GM23338 (cell line): Measurements from ENCODE around the gene ROR1. TPM values are rescaled to one million over a fixed set of nuclear protein-coding genes. Genes with fewer than 3 reads are reported as not detected.

Experiments used
- ATAC-seq: fragments of 200-7000 bp; cut with Tn5 transposase; 3 replicates; pipeline ENCODE4 v1.9.1; 2020
- DNase-seq: peaks from one replicate; pipeline ENCODE4 v3.0.0-alpha.2; 2015; ENCODE audit warnings: low spot score
- H2AFZ ChIP-seq: fragments of 200-600 bp; sonication (generic); 2 replicates; pipeline ENCODE4 v1.8.0; 2016; ENCODE audit warnings: antibody characterized with exemption, mild to moderate bottlenecking, moderate library complexity
- H3F3A ChIP-seq: fragments of 200-600 bp; sonication (generic); replicated peaks from 2 replicates; pipeline ENCODE4 v1.8.0; 2017; ENCODE audit warnings: antibody characterized with exemption, mixed run types, low read depth
- H3K27ac ChIP-seq: fragments of 200-600 bp; sonication (generic); 2 replicates; pipeline ENCODE4 v1.6.1; 2016; ENCODE audit warnings: low read depth
- H3K27me3 ChIP-seq: fragments of 200-600 bp; sonication (generic); 2 replicates; pipeline ENCODE4 v1.8.0; 2016; ENCODE audit warnings: mild to moderate bottlenecking, mixed run types, moderate library complexity; ENCODE audit not compliant: insufficient read depth
- H3K36me3 ChIP-seq: fragments of 200-600 bp; sonication (generic); 2 replicates; pipeline ENCODE4 v1.8.0; 2016; ENCODE audit warnings: mild to moderate bottlenecking; ENCODE audit not compliant: insufficient read depth
- H3K4me1 ChIP-seq: fragments of 200-600 bp; sonication (generic); 2 replicates; pipeline ENCODE4 v1.8.0; 2016; ENCODE audit warnings: mild to moderate bottlenecking, moderate library complexity; ENCODE audit not compliant: insufficient read depth
- H3K4me2 ChIP-seq: fragments of 200-600 bp; sonication (generic); 2 replicates; pipeline ENCODE4 v1.7.1; 2017; ENCODE audit warnings: mixed run types
- H3K4me3 ChIP-seq: fragments of 200-600 bp; sonication (generic); 2 replicates; pipeline ENCODE4 v1.6.1; 2016; ENCODE audit warnings: mixed run types
- H3K79me2 ChIP-seq: fragments of 200-600 bp; sonication (generic); replicated peaks from 2 replicates; pipeline ENCODE4 v1.8.0; 2017; ENCODE audit warnings: mild to moderate bottlenecking; ENCODE audit not compliant: insufficient read depth
- H3K9me2 ChIP-seq: fragments of 200-600 bp; sonication (generic); 2 replicates; pipeline ENCODE4 v1.8.0; 2017; ENCODE audit not compliant: insufficient read depth
- H4K20me1 ChIP-seq: fragments of 200-600 bp; sonication (generic); replicated peaks from 2 replicates; pipeline ENCODE4 v1.8.0; 2017; ENCODE audit warnings: mild to moderate bottlenecking; ENCODE audit not compliant: insufficient read depth
- H3K27ac Mint-ChIP-seq: 2 replicates; pipeline ENCODE4 v1.8.0; 2020; ENCODE audit warnings: inconsistent platforms, mild to moderate bottlenecking, moderate library complexity, mixed read lengths
- H3K27me3 Mint-ChIP-seq: 3 replicates; pipeline ENCODE4 v1.8.0; 2022; ENCODE audit warnings: low read depth, mild to moderate bottlenecking, moderate library complexity, mixed read lengths, inconsistent platforms; ENCODE audit not compliant: insufficient read depth, poor library complexity
- H3K36me3 Mint-ChIP-seq: 3 replicates; pipeline ENCODE4 v1.8.0; 2021; ENCODE audit warnings: low read depth, mild to moderate bottlenecking, inconsistent platforms, moderate library complexity, mixed read lengths
- H3K4me1 Mint-ChIP-seq: 3 replicates; pipeline ENCODE4 v1.8.0; 2020; ENCODE audit warnings: mild to moderate bottlenecking, inconsistent platforms, mixed read lengths
- H3K4me3 Mint-ChIP-seq: 3 replicates; pipeline ENCODE4 v1.8.0; 2021; ENCODE audit warnings: moderate library complexity, mild to moderate bottlenecking, inconsistent platforms, mixed read lengths
- H3K9me3 Mint-ChIP-seq: 3 replicates; pipeline ENCODE4 v1.8.0; 2020; ENCODE audit warnings: moderate library complexity, mild to moderate bottlenecking, inconsistent platforms, mixed read lengths
- CREB1 ChIP-seq: fragments of 250-450 bp; sonication (Bioruptor Pico); IDR thresholded peaks from 2 replicates; pipeline ENCODE4 v1.5.0; 2020; ENCODE audit warnings: low read depth, mild to moderate bottlenecking, moderate library complexity
- EZH2 ChIP-seq: fragments of 200-600 bp; sonication (generic); IDR thresholded peaks from one replicate; pipeline ENCODE4 v1.8.0; 2017; ENCODE audit warnings: antibody characterized with exemption, mild to moderate bottlenecking, low read depth; ENCODE audit not compliant: unreplicated experiment
- EZH2phosphoT487 ChIP-seq: fragments of 200-600 bp; sonication (generic); IDR thresholded peaks from one replicate; pipeline ENCODE4 v1.8.1; 2018; ENCODE audit warnings: antibody characterized with exemption; ENCODE audit not compliant: unreplicated experiment
- JUNB ChIP-seq: IDR thresholded peaks from one replicate; pipeline ENCODE4 v1.6.1; 2016; ENCODE audit warnings: antibody characterized with exemption; ENCODE audit not compliant: unreplicated experiment
- NANOG ChIP-seq: IDR thresholded peaks from 2 replicates; pipeline ENCODE4 v1.6.1; 2016; ENCODE audit warnings: antibody characterized with exemption, borderline replicate concordance
- POLR2AphosphoS5 ChIP-seq: IDR thresholded peaks from 2 replicates; pipeline ENCODE4 v1.6.1; 2016; ENCODE audit warnings: antibody characterized with exemption, low read depth
- REST ChIP-seq: IDR thresholded peaks from one replicate; pipeline ENCODE4 v1.6.1; 2018; ENCODE audit warnings: antibody characterized with exemption; ENCODE audit not compliant: unreplicated experiment
- ZNF114 ChIP-seq: fragments of 250-450 bp; sonication (Bioruptor Pico); IDR thresholded peaks from 2 replicates; pipeline ENCODE4 v1.5.0; 2020; ENCODE audit warnings: mild to moderate bottlenecking, moderate library complexity
- ZNF331 ChIP-seq: fragments of 250-450 bp; sonication (Bioruptor Pico); IDR thresholded peaks from 2 replicates; pipeline ENCODE4 v1.5.0; 2020; ENCODE audit warnings: low read depth, mild to moderate bottlenecking, moderate library complexity
- polyA plus RNA-seq: library from polyadenylated mRNA; unstranded; fragments of >200 nt; fragmentation: Nextera tagmentation; extraction: Ambion mirVana; gene quantifications from 2 replicates; pipeline ENCODE4 v1.2.1, GENCODE V29; 2016
- total RNA-seq: library from RNA; depleted of rRNA; stranded (reverse); fragments of >200 nt; shearing (Covaris generic); gene quantifications from 2 replicates; pipeline ENCODE4 v1.2.3, GENCODE V29; 2014
- TF ChIP-seq, protein P1 (sequence below): fragments of 250-450 bp; sonication (Bioruptor Pico); IDR thresholded peaks from 2 replicates; pipeline ENCODE4 v1.5.0; 2020; ENCODE audit warnings: mild to moderate bottlenecking, moderate library complexity

Gene ROR1
- total and polyA plus RNA-seq, 2 experiments from 2014 or later: 59.7 to 96.0 TPM

DNA sequence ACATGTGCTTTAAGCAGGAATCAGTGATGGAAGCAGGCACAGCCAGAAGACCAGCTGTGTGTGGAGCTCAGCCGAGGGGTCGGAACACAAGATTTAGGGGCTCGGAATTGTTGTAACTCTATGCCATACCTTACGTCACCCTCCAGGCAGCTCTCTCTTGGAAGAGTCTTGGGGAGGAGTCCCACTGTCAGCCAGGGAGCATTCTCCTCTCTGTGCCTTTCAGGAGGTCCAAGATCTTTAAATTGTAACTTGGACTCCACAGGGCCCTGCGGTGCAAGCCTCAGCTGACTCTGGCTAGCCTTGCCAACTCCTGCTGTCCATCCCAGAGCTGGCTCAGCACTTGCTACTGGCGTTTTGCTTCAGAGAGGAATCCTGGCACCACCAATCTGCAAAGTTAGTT lies 26.4 kb upstream of the ROR1 start:
- H3K4me1 ChIP-seq: peaks cover 20% of the 10 kb centered on the region
- no peak overlapping the region; the same call in 1 of the 2 replicates for H3K27ac Mint-ChIP-seq
- 0 out of 2 replicates have a peak, but pooled peaks cover 3% of the 10 kb centered on the region for H3F3A ChIP-seq
- H3K9me3 Mint-ChIP-seq: peaks cover 3% of the 10 kb centered on the region; the same call in 1 of the 3 replicates
- H3K79me2 ChIP-seq: no peaks in the 10 kb centered on the region
- no peaks in the 10 kb centered on the region for H3K36me3 ChIP-seq
- no peaks in the 10 kb centered on the region for H3K27me3 ChIP-seq
- H3K27ac ChIP-seq: no peak overlapping the region
- H3K4me3 Mint-ChIP-seq: no peak overlapping the region
- peak overlapping the region; percentile 93; the same call in 1 of the 2 replicates for H2AFZ ChIP-seq
- peaks cover 9% of the 10 kb centered on the region for H3K27me3 Mint-ChIP-seq
- H3K4me1 Mint-ChIP-seq: peaks cover 20% of the 10 kb centered on the region
- no peak for DNase-seq
- peaks cover 15% of the 10 kb centered on the region; the same call in 1 of the 2 replicates for H3K9me2 ChIP-seq
- H3K4me3 ChIP-seq: no peak overlapping the region
- no peak overlapping the region for H3K4me2 ChIP-seq
- H3K36me3 Mint-ChIP-seq: peaks cover 8% of the 10 kb centered on the region; the same call in 1 of the 3 replicates
- H4K20me1 ChIP-seq: no peaks in the 10 kb centered on the region
- no peak for TF ChIP-seq REST
- TF ChIP-seq POLR2AphosphoS5: no peak
- TF ChIP-seq EZH2phosphoT487: no peak
- TF ChIP-seq CREB1 (CRISPR knock-in tag): no peak
- no peak for ATAC-seq

DNA sequence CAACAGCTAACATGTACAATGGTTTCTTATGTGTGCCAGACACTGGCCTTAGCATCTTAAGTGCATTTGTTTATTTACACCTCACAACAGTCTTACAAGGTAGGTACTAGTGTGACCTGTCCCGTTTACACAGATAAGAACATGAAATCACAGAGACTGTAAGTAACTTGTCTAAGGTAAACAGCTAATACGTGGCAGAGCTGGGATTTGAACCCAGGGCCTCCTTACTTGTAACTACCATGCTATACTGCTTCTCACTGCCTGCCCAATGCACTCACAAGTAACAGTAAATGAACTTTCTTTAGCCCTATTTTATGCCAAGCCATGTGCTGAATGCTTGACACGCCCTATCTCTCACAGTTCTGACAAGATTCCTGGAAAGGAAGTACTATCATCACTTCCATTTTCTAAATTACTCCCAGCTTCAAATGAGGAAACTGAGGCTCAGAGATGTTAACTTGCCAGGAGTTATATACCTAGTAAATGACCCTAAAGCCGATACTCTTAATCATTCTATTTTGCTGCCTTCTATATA lies 25.7 kb upstream of the ROR1 start:
- Histone ChIP-seq H3K27ac (no peak overlapping the region), H3F3A (0 out of 2 replicates have a peak, but pooled peaks cover 3% of the 10 kb centered on the region), H3K79me2 (no peaks in the 10 kb centered on the region), H2AFZ (no peak overlapping the region), H3K36me3 (no peaks in the 10 kb centered on the region), H3K4me1 (peaks cover 20% of the 10 kb centered on the region), H3K9me2 (peaks cover 9% of the 10 kb centered on the region; the same call in 1 of the 2 replicates), H3K4me3 (no peak overlapping the region), H3K4me2 (no peak overlapping the region), H4K20me1 (no peaks in the 10 kb centered on the region), H3K27me3 (no peaks in the 10 kb centered on the region)
- H3K4me1 Mint-ChIP-seq: peaks cover 20% of the 10 kb centered on the region
- H3K36me3 Mint-ChIP-seq: peaks cover 8% of the 10 kb centered on the region; the same call in 1 of the 3 replicates
- DNase-seq (no peak), ATAC-seq (no peak)
- peaks cover 14% of the 10 kb centered on the region for H3K27me3 Mint-ChIP-seq
- peaks cover 3% of the 10 kb centered on the region; the same call in 1 of the 3 replicates for H3K9me3 Mint-ChIP-seq
- H3K27ac Mint-ChIP-seq: no peak overlapping the region
- no peak overlapping the region for H3K4me3 Mint-ChIP-seq
- TF ChIP-seq EZH2 (no peak), NANOG (no peak), ZNF114 (CRISPR knock-in tag) (no peak), POLR2AphosphoS5 (no peak), ZNF331 (CRISPR knock-in tag) (no peak), JUNB (no peak), CREB1 (CRISPR knock-in tag) (no peak), EZH2phosphoT487 (no peak)
- TF ChIP-seq, protein P1, sequence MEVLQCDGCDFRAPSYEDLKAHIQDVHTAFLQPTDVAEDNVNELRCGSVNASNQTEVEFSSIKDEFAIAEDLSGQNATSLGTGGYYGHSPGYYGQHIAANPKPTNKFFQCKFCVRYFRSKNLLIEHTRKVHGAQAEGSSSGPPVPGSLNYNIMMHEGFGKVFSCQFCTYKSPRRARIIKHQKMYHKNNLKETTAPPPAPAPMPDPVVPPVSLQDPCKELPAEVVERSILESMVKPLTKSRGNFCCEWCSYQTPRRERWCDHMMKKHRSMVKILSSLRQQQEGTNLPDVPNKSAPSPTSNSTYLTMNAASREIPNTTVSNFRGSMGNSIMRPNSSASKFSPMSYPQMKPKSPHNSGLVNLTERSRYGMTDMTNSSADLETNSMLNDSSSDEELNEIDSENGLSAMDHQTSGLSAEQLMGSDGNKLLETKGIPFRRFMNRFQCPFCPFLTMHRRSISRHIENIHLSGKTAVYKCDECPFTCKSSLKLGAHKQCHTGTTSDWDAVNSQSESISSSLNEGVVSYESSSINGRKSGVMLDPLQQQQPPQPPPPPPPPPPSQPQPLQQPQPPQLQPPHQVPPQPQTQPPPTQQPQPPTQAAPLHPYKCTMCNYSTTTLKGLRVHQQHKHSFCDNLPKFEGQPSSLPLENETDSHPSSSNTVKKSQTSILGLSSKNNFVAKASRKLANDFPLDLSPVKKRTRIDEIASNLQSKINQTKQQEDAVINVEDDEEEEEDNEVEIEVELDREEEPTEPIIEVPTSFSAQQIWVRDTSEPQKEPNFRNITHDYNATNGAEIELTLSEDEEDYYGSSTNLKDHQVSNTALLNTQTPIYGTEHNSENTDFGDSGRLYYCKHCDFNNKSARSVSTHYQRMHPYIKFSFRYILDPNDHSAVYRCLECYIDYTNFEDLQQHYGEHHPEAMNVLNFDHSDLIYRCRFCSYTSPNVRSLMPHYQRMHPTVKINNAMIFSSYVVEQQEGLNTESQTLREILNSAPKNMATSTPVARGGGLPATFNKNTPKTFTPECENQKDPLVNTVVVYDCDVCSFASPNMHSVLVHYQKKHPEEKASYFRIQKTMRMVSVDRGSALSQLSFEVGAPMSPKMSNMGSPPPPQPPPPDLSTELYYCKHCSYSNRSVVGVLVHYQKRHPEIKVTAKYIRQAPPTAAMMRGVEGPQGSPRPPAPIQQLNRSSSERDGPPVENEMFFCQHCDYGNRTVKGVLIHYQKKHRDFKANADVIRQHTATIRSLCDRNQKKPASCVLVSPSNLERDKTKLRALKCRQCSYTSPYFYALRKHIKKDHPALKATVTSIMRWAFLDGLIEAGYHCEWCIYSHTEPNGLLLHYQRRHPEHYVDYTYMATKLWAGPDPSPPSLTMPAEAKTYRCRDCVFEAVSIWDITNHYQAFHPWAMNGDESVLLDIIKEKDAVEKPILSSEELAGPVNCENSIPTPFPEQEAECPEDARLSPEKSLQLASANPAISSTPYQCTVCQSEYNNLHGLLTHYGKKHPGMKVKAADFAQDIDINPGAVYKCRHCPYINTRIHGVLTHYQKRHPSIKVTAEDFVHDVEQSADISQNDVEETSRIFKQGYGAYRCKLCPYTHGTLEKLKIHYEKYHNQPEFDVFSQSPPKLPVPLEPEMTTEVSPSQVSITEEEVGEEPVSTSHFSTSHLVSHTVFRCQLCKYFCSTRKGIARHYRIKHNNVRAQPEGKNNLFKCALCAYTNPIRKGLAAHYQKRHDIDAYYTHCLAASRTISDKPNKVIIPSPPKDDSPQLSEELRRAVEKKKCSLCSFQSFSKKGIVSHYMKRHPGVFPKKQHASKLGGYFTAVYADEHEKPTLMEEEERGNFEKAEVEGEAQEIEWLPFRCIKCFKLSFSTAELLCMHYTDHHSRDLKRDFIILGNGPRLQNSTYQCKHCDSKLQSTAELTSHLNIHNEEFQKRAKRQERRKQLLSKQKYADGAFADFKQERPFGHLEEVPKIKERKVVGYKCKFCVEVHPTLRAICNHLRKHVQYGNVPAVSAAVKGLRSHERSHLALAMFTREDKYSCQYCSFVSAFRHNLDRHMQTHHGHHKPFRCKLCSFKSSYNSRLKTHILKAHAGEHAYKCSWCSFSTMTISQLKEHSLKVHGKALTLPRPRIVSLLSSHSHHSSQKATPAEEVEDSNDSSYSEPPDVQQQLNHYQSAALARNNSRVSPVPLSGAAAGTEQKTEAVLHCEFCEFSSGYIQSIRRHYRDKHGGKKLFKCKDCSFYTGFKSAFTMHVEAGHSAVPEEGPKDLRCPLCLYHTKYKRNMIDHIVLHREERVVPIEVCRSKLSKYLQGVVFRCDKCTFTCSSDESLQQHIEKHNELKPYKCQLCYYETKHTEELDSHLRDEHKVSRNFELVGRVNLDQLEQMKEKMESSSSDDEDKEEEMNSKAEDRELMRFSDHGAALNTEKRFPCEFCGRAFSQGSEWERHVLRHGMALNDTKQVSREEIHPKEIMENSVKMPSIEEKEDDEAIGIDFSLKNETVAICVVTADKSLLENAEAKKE (CRISPR knock-in tag): no peak
